Superior temporal gyrus (tissue), 1 donor: Measurements from ENCODE around the gene PRSS37.
"Not testable (repeated sequence)": the region's sequence is repeated elsewhere in the genome, so short reads cannot be mapped to it uniquely, and the experiment has no call there.

Experiments used
- DNase-seq: peaks from one replicate; pipeline ENCODE4 v3.0.0-alpha.2; 2016; ENCODE audit errors: extremely low spot score

The PRSS37 gene, protein sequence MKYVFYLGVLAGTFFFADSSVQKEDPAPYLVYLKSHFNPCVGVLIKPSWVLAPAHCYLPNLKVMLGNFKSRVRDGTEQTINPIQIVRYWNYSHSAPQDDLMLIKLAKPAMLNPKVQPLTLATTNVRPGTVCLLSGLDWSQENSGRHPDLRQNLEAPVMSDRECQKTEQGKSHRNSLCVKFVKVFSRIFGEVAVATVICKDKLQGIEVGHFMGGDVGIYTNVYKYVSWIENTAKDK

DNA sequence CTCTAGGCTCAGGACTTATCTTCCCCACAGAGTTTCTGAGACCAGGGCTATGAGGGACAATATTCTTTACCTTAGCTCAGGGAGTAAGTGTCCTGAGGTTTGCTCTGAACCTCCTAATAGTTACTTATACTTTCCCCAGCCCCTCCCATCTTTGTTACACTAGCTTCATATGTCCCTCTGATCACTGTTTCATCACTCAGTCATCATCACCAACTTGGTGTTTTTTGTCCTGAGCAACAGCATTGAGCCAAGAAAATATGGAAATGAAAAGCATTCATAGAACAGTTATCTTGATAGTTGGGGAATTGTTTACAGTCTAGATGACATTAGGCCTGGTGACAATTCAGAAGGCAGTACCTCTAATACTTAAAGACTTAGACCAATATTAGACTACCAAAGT, at the start of gene PRSS37:
PRSS37 (minus strand) TSS at position 101 of the 400 bp plus-strand sequence. CDS start 436 bp downstream, outside the sequence.
- DNase-seq, result no peak

DNA sequence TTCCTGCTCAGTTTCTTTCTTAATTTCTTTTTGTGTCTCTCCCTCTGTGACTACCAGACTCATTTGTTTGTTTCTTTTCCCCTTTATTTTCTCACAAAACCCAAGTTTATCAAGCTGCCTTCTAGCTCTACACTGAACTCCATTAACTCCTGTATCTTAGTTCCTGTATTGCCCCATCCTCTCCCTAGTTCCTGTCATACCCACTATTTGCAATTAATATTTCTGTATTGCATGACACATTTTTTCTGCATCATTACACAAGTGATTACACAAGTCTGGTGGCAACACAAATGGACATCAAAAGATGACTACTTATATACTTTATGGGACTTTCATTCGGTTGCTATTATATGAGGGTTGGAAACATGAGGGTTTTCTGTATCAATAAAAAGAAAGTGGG, 48.0 kb upstream of the PRSS37 start:
- no peak for DNase-seq

DNA sequence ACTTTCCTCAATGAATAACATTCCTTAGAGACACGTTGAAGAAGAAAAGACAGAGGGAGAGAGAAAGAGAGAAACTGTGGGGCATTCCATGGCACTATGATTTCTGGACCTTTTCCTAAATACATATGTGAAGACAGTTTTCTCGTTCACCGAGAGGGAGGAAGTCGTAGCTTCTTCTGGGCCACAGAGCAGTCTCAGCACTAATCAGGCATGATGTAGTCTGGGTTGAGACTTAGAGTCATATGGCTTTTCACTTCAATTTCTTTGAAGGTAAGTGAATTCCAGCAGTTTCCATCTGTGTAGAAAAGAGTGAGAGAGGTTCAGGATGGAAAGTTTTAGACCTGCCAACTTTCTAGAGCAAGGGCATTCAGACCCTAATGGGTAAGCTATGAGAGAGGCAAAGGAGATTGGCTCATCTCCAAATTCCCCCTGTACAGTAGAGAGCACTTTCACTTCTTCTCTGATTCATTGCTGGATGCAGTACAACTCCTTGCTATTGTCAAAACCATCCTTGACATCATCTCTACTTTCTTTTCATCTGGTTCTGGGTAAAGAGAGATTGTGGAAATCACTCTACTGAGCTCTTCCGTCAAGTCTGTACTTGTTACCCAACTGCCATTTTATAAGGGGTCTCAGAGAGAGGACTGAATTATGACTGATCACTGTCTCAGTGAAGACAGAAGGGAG, 43.4 kb upstream of the PRSS37 start:
- no peak for DNase-seq

DNA sequence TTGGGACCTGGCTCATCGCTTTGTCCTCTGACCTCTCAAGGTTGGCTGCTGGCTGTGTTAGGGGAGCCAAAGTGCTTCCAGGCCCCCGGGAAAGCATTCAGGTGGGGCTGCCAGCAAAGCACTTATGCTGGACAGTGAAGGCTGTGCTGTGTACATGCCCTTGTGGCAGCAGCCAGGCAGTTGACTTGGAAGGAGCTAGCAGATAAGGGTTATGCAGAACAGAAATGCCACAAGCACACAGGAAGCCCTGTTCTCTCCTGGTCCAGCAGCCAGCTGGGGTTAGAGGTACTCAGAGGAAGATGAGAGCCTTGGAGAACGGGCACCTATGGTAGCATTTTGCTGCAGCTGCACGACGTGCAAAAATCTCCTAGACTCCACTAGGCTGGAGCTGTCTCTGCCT, 39.7 kb upstream of the PRSS37 start:
- DNase-seq, result no peak

DNA sequence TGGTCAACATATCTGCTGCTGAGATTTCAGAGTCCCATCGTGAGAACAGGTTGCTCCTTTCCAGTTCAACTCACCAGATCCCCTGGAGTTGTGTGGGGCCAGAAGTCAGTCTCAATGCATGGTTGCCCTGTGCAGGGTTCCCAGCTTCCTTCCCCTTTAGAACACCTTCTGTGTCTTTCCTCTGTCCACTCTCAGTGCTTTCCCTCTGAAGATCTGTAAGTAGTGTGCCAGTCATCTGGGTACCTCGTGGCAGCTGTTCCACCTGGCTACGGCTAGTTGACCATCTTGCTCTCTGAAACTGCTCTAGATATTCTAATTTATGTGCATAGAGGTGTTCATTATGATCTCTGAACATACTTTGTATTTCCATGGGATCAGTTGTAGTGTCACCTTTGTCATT, 36.1 kb upstream of the PRSS37 start:
- DNase-seq, result no peak

DNA sequence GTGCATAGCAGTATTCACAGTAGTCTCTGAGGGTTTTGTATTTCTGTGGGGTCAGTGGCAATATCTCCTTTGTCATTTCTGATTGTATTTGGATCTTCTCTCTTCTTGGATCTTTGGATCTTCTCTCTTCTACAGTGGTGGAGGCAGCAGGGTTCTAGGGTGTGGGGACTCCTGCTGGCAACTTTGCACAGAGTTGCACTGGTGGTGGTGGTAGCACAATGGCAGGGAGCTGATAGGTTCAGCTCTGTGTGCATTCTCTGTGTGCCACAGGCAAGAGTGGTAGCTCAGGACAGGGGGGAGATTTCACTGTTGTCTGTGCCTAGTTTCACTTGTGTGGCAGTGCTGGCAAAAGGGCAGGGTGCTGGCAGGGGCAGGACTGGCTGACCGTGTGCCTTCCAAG, 35.1 kb upstream of the PRSS37 start:
- DNase-seq, result no peak

DNA sequence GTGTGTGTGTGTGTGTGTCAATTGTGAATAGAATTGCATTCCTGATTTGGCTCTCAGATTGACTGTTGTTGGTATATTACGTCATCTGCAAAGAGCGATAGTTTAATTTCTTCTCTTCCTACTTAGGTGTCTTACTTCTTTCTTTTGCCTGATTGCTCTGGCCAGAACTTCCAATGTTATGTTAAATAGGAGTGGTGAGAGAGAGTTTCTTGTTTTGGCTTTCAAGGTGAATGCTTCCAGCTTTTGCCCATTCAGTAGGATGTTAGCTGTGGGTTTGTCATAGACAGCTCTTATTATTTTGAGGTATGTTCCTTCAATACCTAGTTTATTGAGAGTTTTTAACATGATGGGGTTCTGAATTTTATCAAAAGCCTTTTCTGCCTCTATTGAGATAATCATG, 34.2 kb upstream of the PRSS37 start:
- DNase-seq, result no peak

DNA sequence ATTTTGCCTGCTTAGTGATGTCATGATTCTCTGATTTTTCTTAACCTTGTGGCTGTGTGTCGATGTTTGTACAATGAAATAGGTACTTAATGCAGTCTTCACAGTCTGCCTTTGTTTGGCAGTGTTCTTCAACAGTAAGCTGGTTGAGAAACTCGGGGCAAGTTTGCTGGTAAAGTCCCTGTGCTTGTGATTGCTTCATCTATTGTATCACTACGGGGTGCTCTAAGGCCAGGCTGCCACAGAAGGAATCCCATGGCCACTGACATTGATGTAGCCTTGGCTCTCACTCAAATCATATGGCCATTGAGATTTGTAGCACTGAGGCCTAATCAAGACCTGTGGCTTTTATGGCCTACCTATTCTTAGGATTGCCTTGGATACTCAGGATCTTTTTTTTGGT, 33.5 kb upstream of the PRSS37 start:
- DNase-seq, result no peak

DNA sequence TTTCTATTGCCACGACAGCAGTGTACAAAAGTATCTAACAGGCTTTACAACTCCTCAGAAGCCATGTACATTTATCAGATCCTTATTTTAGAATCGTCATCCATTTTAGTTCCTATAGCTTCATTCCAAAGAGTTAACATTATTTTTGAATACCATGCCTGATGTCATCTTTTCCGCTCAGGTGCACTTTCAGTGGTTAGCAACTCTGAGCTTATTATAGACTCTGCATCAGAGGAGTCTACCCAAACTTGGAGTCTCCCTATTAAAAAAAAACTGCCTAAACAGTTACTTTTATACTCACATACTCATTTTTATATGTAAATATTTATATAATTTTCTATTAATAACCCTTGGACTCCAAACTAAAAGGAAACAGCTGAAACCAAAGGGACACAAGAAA, 31.6 kb upstream of the PRSS37 start:
- DNase-seq, result no peak

DNA sequence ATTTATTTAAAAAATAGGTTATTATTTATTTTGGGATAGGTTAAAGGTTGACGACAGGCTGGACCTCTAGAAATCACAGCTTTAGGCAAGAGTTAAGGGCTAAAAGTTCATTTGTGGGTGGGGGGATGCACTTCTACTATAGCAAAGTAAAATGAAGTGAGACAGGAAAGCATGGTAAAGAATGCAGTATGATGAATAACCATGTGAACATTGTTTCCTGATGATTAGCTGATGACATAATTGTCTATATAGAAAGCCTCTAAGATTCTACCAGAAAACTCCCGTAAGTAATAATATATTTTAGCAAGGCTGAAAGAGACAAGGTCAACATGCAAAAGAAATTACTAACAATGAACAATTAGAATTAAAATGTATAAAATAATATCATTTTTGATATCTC, 25.7 kb upstream of the PRSS37 start:
- DNase-seq, result no peak

DNA sequence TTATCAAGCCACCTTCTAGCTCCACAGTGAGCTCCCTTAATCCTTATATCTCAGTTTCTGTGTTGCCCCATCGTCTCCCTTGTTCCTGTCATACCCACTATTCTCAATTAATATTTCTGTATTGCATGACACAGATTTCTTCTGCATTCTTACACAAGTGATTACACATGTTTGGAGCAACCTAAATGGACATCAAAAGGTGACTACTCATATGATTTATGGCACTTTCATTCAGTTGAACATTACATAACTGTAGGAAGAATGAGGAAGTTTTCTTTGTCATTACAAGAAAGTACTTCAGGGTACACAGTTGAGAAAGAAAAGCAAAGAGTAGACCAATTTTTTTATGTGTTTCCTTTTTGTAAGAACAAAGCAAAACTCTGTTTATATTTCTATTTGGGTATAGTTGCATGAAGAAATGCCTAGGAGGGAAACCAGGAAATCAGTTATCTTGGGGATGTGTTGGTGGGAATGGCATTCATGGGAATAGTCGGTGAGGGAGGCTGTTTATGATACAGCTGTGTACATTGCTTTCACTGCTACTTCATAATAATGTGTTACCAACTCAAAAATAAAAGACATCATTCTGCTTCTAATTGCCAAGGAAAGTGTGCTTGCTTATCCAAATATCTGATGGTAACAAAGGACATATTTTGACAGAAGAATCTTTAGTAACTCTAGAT, 23.6 kb upstream of the PRSS37 start:
- no peak for DNase-seq

DNA sequence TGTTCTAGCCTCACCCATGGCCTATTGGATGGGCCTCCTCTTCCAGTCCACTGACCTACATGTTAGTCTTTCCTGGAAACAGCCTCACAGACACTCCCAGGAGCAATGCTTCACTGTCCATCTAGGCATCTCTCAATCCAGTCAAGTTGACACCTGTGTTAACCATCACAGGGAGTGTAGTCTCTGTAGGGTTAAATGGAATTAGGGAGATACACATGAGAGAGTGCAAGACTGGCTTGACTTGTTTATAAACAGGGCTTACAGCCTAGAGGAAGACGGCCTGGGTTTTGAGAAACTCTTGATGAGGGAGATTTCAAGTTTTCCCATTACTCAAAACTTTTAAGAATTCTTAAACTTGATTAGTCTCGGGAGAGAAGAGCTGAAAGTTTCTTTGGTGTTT, 18.9 kb upstream of the PRSS37 start:
- no peak for DNase-seq

DNA sequence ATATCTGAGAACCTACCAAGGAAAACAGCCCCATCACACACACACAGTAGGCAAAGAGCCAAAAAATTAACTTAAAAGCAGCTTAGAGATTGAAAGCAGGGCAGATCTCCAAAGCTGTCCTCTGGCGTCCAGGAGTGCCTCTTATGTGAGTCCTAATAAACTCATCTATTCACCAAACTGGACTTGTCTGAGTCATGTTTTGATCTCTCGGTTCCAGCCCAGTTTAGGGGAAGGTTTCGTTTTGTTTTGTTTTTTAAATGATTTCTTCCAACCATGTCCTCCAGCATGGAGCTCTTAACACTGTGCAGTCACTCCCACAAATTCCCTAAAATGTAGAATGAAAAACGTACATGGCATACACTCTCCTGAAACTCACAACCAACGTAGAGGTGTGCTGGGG, 6.7 kb upstream of the PRSS37 start:
- DNase-seq, result no peak

DNA sequence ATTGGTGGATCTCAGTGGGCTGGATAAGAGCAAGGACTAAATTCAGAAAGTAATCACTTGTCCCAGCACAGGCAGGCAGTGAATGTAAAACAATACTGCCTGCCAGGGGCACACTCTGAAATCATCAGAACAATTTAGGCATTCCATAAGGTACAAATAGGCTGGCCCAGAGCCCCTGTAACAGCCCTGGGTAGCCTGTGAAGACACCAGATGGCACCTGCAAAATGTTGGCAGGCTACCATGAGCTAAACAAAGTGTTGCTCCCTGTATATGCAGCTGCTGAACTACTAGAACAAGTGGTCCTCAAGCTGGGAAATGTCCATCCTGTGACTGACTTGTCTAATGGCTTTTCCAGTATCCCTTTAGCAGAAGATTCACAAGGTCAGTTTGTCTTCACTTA, 3.0 kb upstream of the PRSS37 start:
- DNase-seq, result peak; percentile 7

DNA sequence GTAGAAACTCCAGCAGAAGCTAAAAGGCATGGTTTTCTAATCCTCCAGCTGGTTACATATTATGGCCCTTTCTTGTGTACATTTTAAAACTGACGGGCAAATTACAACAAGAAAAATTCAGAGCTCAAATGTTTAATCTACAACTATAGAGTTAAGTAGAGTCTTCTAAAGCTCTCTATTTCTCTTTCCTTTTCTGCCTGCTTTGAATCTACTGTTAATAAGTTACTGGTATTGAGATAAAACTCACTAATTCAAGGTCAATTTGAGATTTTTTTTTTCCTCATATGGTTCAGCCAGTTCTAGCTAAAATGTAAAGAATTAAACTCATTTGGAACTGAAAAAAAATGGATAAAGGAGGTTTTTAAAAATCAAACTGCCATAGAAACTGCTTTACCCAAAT, 1.6 kb upstream of the PRSS37 start:
- DNase-seq, result no peak

DNA sequence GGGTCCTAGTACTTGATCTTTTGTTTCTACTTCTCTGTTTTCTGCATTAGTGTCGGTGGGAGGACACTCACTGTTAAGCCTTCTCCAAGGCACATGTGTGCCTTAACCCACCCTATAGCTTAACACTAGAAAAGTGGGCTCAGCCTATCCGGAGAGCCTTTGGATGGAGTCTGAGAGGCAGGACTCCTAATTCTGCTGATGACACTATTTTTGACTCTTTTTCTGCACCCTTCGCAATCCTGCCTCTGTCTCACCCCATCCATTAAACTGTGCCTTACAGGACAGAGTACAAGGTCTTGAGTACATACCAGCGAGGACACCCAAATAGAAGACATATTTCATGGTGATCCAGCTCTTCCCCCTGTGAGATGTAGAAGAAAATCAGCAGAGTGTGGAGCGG, 577 bp downstream of the PRSS37 start:
- DNase-seq, result no peak

DNA sequence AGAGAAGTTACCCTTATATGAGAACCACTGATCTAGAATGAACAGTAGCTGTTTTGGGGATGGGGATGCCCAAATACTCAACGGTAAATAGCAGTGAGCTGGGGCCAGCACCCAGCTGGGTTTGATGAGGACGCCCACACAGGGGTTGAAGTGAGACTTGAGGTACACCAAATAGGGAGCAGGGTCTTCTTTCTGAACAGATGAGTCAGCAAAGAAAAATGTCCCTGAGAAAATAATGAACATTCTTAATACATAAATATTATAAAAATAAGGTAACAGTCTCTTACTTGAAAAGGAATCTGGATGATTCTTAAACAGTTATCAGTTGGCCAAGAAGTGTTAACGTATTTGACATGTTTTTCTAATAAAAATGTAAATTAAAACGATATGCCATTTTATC, 2.0 kb downstream of the PRSS37 start:
- DNase-seq, result no peak

DNA sequence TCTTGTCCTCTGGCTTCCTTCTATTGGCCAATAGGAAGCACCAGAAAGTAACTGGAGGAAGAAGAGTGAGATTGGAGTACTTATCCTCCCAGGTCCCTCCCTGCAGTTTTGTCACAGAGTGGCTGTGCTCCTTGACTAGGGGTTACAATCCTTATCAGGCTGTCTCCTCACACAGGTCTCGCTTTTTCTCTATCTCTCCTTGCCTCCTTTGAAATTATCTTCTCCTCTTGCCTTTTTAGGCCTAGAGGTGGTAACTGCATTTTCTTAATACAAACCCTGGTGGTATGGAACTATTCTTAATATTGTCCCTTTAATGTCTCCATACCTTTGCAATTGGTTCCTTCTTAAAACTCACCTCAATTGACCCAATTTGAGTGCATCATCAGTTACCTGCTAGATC, 2.7 kb downstream of the PRSS37 start:
- DNase-seq, result no peak

DNA sequence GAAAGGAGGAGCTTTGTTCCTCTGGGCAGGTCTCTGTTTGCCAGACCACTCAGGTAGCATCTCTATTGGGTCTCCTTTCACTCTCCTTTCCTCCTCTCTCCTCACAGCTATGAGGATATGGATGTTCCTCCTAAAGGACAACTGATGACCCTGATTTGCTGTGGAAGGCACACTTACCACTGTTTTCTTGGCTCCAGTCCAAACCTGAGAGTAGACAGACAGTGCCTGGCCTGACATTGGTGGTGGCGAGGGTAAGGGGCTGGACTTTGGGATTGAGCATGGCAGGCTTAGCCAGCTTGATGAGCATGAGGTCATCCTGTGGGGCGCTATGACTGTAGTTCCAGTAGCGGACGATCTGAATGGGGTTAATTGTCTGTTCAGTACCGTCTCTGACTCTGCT, 3.6 kb downstream of the PRSS37 start:
- no peak for DNase-seq

DNA sequence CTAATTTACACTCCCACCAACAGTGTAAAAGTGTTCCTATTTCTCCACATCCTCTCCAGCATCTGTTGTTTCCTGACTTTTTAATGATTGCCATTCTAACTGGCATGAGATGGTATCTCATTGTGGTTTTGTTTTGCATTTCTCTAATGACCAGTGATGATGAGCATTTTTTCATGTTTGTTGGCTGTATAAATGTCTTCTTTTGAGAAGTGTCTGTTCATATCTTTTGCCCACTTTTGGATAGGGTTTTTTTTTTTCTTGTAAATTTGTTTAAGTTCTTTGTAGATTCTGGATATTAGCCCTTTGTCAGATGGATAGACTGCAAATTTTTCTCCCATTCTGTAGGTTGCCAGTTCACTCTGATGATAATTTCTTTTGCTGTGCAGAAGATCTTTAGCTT, 18.9 kb downstream of the PRSS37 start:
- not testable (repeated sequence) for DNase-seq

DNA sequence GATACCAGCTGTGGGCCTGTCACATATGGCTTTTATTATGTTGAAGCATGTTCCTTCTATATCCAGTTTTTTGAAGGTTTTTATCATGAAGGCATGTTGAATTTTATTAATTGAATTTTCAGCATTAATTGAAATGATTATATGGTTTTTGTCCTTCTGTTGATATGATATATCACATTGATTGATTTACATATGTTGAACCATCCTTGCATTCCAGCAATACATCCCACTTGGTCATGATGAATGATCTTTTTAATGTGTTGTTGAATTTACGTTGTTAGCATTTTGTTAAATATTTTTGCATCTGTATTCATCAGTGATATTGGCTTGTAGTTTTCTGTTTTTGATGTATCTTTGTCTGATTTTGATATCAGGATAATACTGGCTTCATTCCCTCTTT, 21.2 kb downstream of the PRSS37 start:
- DNase-seq, result no peak

DNA sequence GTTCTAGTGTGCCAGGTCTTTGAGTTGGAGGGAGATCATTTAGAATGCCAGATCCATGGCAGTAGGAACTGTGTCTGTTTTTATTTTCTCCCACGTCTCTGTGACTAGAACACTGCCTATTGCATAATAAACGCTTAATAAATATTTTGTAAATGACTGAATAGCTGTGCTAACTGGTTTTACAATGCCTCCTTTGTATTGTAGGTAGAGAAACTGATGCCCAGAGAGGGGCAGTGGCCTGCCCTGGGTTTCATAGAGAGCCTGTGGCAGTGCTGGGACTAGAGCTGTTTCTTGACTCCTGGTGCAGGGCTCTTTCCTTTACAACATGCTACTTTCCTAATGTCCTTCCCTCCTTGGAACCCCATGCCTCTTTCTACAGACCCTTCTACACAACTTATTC, 48.8 kb downstream of the PRSS37 start:
- DNase-seq, result no peak

DNA sequence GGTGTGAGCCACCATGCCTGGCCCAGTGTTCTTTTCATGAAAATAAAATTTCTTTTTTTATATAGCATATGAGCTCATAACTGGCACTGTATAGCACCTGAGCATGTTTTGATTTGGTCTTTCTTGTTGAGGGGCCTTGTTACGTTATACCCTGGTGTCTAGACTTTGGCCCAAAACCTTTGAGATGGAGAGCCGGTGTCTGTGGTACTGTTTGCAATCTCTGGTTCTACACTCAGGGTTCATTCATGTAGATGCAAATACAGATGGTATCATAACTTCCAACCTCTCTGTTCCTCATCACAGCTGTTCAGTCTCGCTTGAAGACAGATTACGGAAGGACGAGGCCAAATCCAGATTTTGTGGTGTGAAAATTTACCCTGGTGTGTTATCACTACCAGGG, 51.4 kb downstream of the PRSS37 start, which contains the start of gene TAS2R5:
TAS2R5 (plus strand) TSS at position 301 of the 400 bp plus-strand sequence. CDS start 145 bp downstream, outside the sequence.
- DNase-seq, result no peak
